C4-2B (cell line): Measurements from ENCODE around the gene CCDC69.

ENCODE experiments used
- H3K27ac ChIP-seq: fragments of 450-650 bp; 2 replicates; pipeline ENCODE4 v1.5.1; 2017
- ZFX ChIP-seq: fragments of 450-650 bp; IDR thresholded peaks from 2 replicates; pipeline ENCODE4 v1.6.1; 2017
- TF ChIP-seq, protein P1 (sequence below): fragments of 450-650 bp; conservative IDR thresholded peaks from 2 replicates; pipeline ENCODE4 v1.5.1; 2017; ENCODE audit warnings: mild to moderate bottlenecking

CCDC69 gene, protein sequence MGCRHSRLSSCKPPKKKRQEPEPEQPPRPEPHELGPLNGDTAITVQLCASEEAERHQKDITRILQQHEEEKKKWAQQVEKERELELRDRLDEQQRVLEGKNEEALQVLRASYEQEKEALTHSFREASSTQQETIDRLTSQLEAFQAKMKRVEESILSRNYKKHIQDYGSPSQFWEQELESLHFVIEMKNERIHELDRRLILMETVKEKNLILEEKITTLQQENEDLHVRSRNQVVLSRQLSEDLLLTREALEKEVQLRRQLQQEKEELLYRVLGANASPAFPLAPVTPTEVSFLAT

DNA sequence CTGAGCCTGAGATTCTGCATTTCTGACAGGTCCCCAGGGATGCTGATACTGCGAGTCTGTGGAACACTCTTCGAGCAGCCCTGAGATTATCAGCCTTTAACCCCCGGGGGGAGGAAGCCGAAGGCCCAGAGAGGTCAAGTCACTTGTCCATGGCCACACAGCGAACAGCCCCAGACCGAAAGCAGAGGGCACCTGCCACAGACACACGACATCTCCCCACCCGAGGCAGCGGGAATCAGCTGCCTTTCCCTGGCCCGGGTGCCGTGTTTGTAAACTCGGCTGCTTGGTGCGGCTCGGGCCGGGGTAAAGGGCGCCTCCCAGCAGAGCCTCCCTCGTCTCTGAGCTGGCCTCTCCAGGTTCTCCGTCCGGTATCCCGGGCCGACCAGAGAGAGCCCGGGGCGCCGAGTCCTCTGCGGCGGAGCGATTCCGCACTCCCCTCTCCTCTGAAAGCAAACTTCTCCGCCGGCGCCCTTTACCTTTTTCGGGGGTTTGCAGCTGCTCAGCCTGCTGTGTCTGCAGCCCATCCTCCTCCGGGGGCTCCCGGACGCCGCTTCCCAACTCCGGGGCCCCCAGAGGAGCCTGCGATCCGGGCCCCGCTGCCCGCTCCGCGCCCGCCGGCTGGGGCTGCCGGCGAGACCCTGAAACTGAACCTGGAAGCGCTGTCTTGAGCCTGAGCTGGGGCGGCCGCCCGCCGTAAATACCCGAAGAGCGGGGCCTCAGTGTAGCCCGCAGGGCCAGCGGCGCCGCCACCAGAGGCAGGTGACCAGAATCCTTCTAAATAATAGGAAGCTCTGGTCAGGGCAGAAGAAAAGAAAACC, at the start of gene CCDC69:
TSS of gene CCDC69 (minus strand) at position 646 of the 818 bp plus-strand sequence. CDS start at position 524, 122 bp downstream.
- peak within 1 kb of the TSS; percentile 52 for H3K27ac ChIP-seq
- TF ChIP-seq, protein P1, sequence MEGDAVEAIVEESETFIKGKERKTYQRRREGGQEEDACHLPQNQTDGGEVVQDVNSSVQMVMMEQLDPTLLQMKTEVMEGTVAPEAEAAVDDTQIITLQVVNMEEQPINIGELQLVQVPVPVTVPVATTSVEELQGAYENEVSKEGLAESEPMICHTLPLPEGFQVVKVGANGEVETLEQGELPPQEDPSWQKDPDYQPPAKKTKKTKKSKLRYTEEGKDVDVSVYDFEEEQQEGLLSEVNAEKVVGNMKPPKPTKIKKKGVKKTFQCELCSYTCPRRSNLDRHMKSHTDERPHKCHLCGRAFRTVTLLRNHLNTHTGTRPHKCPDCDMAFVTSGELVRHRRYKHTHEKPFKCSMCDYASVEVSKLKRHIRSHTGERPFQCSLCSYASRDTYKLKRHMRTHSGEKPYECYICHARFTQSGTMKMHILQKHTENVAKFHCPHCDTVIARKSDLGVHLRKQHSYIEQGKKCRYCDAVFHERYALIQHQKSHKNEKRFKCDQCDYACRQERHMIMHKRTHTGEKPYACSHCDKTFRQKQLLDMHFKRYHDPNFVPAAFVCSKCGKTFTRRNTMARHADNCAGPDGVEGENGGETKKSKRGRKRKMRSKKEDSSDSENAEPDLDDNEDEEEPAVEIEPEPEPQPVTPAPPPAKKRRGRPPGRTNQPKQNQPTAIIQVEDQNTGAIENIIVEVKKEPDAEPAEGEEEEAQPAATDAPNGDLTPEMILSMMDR, result peak; percentile 37
- no peak for TF ChIP-seq ZFX

DNA sequence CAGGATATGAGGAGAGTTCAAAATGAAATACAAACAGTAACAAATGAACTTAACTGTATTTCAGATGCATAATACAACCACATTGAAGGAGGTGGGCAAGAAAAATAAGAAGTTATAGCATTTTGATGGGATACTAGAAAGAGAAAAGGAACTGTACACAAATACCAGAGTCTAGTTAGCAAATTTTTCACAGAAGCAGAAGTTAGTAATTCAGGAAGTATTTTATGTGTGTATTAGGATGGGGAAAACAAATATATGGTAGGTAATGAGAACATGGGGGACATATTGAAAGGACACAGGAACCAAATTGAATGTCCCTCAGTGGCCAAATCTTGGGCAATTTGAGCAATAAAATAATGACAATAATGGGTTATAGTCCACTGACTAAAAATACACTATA, 47.4 kb upstream of the CCDC69 start:
- TF ChIP-seq, protein P1, result no peak
- TF ChIP-seq ZFX, result no peak
- H3K27ac ChIP-seq, result no peak overlapping the region

DNA sequence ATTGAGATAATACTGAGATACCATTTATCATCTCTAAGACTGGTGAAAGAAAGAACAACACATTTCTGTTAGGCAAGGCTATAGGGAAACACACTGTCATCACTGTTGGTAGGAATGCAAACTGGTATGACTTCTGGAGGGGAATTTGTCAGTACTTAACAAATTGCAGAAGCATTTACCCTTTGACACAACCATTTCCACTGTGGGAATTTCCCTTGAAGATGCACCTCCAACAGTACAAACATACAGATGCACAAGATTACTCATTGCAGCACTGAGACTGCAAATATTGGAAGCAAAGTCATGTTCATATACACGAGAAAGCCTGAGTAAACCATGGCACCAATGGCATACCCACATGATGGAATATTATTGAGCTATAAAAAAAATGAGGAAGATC, 46.7 kb upstream of the CCDC69 start:
- TF ChIP-seq ZFX, result no peak
- TF ChIP-seq, protein P1, result no peak
- no peak overlapping the region for H3K27ac ChIP-seq

DNA sequence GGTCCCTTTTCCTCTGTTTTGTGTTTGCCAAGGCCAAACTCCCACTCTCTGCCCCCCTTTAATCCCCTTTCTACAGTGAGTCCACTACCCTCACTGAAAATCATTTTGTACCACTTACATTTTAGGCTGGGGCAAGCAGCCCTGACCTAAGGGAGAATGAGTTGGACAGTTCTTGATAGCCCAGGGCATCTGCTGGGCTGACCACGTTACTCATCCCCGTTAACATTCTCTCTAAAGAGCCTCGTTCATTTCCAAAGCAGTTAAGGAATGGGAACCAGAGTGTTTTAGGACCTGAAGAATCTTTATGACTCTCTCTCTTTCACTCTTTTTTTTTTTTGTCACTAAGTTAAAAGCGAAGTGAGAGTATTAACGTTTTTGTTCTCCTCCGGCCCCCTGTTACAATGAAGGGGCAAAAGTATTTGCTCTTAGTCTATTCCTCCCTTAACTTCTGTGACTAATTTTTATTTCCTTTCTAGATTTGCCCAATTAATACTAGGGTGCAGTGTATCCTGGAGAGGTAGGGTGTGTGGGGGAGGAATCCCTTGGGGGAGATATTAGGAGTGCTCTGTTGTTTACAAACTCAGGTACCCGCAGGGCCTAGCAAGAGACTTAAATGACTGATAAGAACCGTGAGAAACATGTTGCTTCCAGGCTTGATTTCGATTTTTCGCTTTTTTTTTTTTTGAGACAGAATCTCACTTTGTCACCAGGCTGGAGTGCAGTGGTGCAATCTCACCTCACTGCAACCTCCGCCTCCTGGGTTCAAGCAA, 43.8 kb upstream of the CCDC69 start:
- TF ChIP-seq, protein P1, result no peak
- TF ChIP-seq ZFX, result no peak
- no peak overlapping the region; the same call in 1 of the 2 replicates for H3K27ac ChIP-seq

DNA sequence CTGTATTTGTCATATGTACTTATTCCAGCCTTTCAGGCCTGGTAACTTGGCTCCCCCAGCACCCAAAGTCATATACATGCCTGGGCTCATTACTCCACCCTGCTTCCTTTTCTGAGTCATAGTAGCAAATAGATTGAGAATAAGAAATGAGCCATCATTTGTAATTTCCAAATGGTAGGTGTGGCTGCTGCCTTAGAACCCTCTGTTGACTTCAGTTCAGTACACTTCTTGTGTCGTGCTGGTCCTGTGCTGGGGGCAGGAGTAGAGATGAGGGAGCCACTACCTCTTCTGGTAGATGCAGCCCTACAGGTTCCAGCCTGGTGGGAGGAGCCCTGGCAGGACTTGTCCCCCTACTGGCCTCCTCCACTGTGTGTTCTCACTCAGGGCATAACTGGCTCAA, 40.2 kb upstream of the CCDC69 start:
- TF ChIP-seq, protein P1, result no peak
- TF ChIP-seq ZFX, result no peak
- no peak overlapping the region for H3K27ac ChIP-seq

DNA sequence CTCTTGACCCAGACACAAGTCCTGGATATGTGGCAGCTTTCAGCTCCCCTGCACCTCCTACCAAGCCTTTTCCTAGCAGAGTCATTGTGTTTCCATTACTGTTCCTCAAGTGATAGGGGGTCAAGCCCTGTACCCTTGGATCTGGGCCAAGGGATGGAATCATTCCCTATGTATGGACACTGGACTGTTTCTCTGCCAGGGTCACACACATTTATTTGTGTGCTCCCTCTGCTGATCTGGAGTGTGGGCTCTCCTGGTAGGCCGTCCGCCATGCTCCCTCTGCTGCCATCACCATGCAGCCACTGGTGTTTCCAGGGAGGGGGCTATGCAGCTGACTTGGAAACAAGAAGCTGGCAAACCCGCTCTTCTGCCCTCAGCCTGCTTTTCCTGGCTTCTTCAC, 38.6 kb upstream of the CCDC69 start:
- no peak overlapping the region for H3K27ac ChIP-seq
- TF ChIP-seq ZFX, result no peak
- TF ChIP-seq, protein P1, result no peak

DNA sequence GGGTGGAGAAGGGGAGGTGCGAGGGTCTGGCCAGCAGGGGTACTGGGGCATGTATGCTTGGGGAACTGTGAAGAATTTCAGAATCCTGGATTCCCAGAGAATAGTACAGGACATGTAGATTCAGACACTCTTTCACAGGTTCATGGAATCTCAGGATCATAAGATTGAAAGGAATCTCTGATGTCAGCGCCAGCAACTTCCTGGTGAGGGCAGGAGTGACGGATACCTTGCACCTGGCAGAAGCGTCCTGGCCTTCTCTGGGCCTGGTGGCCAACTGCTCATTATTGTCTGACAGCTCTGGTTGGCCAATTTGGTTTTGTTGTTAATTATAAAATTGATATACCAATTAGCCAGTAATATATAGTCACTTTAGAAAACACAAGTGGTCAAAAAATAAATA, 36.0 kb upstream of the CCDC69 start:
- no peak overlapping the region for H3K27ac ChIP-seq
- no peak for TF ChIP-seq ZFX
- TF ChIP-seq, protein P1, result no peak
